HUES64 (cell line): ENCODE measurements around the gene DCUN1D3.
A peak's percentile ranks its signal among the peaks of the same experiment; 100 is the strongest.

ENCODE experiments used
- H3K27ac ChIP-seq: 2 replicates; pipeline ENCODE4 v1.7.0; 2013; ENCODE audit warnings: low read depth, low read length, inconsistent platforms
- H3K27me3 ChIP-seq: 2 replicates; pipeline ENCODE4 v1.6.1; 2013; ENCODE audit warnings: mild to moderate bottlenecking, low read length; ENCODE audit not compliant: insufficient read depth
- H3K36me3 ChIP-seq: 2 replicates; pipeline ENCODE4 v1.6.1; 2013; ENCODE audit warnings: mild to moderate bottlenecking, low read length; ENCODE audit not compliant: insufficient read depth
- H3K4me1 ChIP-seq: 2 replicates; pipeline ENCODE4 v1.6.1; 2013; ENCODE audit warnings: mild to moderate bottlenecking, low read length, moderate library complexity; ENCODE audit not compliant: insufficient read depth
- H3K4me3 ChIP-seq: 2 replicates; pipeline ENCODE4 v1.5.1; 2013; ENCODE audit warnings: mild to moderate bottlenecking, low read length, moderate library complexity
- H3K9ac ChIP-seq: 2 replicates; pipeline ENCODE4 v1.6.1; 2013; ENCODE audit warnings: mild to moderate bottlenecking, low read depth, low read length
- H3K9me3 ChIP-seq: 2 replicates; pipeline ENCODE4 v1.6.1; 2013; ENCODE audit warnings: low read depth, low read length; ENCODE audit not compliant: insufficient read depth
- WGBS: fragments of 150-250, 120-280 bp; methylation state at CpG from one replicate; pipeline ENCODE4 v1.1.7; 2013; ENCODE audit warnings: missing lambda C conversion rate; 5-methylcytosine and 5-hydroxymethylcytosine counted together

Gene DCUN1D3

GRCh38 chr16:20846551-20846950, 53.6 kb downstream of the DCUN1D3 start:
- no peak overlapping the region for H3K27ac ChIP-seq
- H3K4me3 ChIP-seq, result no peak overlapping the region
- no peaks in the 10 kb centered on the region for H3K9me3 ChIP-seq

DNA sequence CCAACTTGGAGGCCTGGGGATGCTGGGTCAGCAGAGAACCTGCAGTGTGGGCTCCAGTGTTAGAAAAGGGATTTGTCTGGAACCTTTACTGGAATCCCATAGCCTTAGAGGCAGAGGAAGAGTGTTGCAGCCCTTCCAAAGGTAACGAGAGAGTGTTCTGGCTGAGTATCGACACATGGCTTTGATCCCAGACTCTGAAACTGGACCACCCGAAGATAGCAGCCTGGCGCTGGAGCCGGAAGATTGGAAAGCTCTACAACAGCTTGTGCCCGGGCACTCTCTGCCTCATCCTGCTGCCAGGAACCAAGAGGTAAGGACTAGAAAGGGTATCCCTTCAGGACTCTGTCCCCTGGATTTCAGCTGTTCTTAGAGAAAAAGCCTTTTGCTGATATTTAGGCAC, 54.1 kb downstream of the DCUN1D3 start:
- WGBS, result 96% methylated on average over 6 of the region's 6 CpGs
- Histone ChIP-seq H3K27me3 (no peaks in the 10 kb centered on the region), H3K4me3 (no peak overlapping the region)

More at GRCh38 chr16:20846551-20846950, 53.6 kb downstream of the DCUN1D3 start:
- H3K4me1 ChIP-seq, result 0 out of 2 replicates have a peak, but pooled peaks cover 4% of the 10 kb centered on the region
- H3K27me3 ChIP-seq, result no peaks in the 10 kb centered on the region
- peaks cover 17% of the 10 kb centered on the region for H3K36me3 ChIP-seq
- no peak overlapping the region for H3K9ac ChIP-seq

GRCh38 chr16:20844588-20844987, 55.6 kb downstream of the DCUN1D3 start:
- H3K9me3 ChIP-seq, result no peaks in the 10 kb centered on the region
- H3K9ac ChIP-seq, result no peak overlapping the region
- peaks cover 31% of the 10 kb centered on the region for H3K36me3 ChIP-seq
- H3K27ac ChIP-seq, result no peak overlapping the region
- H3K27me3 ChIP-seq, result no peaks in the 10 kb centered on the region
- 88% methylated on average over 3 of the region's 3 CpGs for WGBS
- H3K4me3 ChIP-seq, result no peak overlapping the region
- 0 out of 2 replicates have a peak, but pooled peaks cover 4% of the 10 kb centered on the region for H3K4me1 ChIP-seq

More for the DNA sequence above, 54.1 kb downstream of the DCUN1D3 start:
- H3K27ac ChIP-seq, result no peak overlapping the region
- 0 out of 2 replicates have a peak, but pooled peaks cover 4% of the 10 kb centered on the region for H3K4me1 ChIP-seq
- H3K9ac ChIP-seq, result no peak overlapping the region
- no peaks in the 10 kb centered on the region for H3K9me3 ChIP-seq
- peaks cover 20% of the 10 kb centered on the region for H3K36me3 ChIP-seq

GRCh38 chr16:20844054-20844453, 56.1 kb downstream of the DCUN1D3 start:
- H3K27ac ChIP-seq, result 0 out of 2 replicates have a peak overlapping the region, but pooled peaks have one; percentile 6
- H3K9ac ChIP-seq, result no peak overlapping the region
- H3K4me1 ChIP-seq, result 0 out of 2 replicates have a peak, but pooled peaks cover 4% of the 10 kb centered on the region
- H3K36me3 ChIP-seq, result peaks cover 31% of the 10 kb centered on the region
- no peak overlapping the region for H3K4me3 ChIP-seq
- no peaks in the 10 kb centered on the region for H3K9me3 ChIP-seq
- no peaks in the 10 kb centered on the region for H3K27me3 ChIP-seq
- WGBS, result 83% methylated on average over 2 of the region's 2 CpGs

GRCh38 chr16:20839504-20839903, 60.7 kb downstream of the DCUN1D3 start:
- Histone ChIP-seq H3K27ac (no peak overlapping the region), H3K9me3 (peaks cover 9% of the 10 kb centered on the region), H3K27me3 (no peaks in the 10 kb centered on the region), H3K36me3 (peaks cover 37% of the 10 kb centered on the region), H3K9ac (no peak overlapping the region), H3K4me3 (no peak overlapping the region), H3K4me1 (0 out of 2 replicates have a peak, but pooled peaks cover 4% of the 10 kb centered on the region)
- WGBS, result 100% methylated on average over 1 of the region's 2 CpGs

DNA sequence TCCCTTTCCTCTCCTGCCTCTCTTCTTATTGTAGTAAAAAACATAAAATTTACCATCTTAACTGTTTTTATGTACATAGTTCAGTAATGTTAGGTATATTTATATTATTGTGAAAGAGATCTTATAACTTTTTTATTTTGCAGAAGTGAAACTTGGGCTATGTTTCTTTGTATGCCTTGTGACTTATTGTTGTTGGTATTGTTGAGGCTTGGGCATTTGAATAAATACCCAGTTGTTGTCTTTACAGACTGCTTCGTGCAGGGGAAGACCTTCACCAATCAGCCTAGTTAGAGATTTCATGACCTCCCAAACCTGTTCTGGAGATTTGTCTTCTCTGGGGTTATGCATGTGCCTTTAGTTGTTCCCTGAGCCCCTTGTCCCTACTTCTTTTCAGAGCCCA, 61.9 kb downstream of the DCUN1D3 start:
- Histone ChIP-seq H3K9me3 (peaks cover 9% of the 10 kb centered on the region), H3K27me3 (no peaks in the 10 kb centered on the region), H3K9ac (no peak overlapping the region), H3K4me3 (no peak overlapping the region), H3K27ac (no peak overlapping the region), H3K4me1 (no peaks in the 10 kb centered on the region), H3K36me3 (peaks cover 35% of the 10 kb centered on the region)
- WGBS, result 94% methylated on average over 1 of the region's 1 CpG

GRCh38 chr16:20833086-20833485, 67.1 kb downstream of the DCUN1D3 start:
- WGBS, result 100% methylated on average over 1 of the region's 2 CpGs

GRCh38 chr16:20830372-20830771, 69.8 kb downstream of the DCUN1D3 start:
- 100% methylated on average over 1 of the region's 1 CpG for WGBS
- no peaks in the 10 kb centered on the region for H3K4me1 ChIP-seq
- no peaks in the 10 kb centered on the region for H3K9me3 ChIP-seq
- H3K9ac ChIP-seq, result no peak overlapping the region
- H3K36me3 ChIP-seq, result peaks cover 45% of the 10 kb centered on the region
- no peak overlapping the region for H3K4me3 ChIP-seq
- H3K27me3 ChIP-seq, result no peaks in the 10 kb centered on the region
- no peak overlapping the region for H3K27ac ChIP-seq

More at GRCh38 chr16:20833086-20833485, 67.1 kb downstream of the DCUN1D3 start:
- Histone ChIP-seq H3K36me3 (peaks cover 33% of the 10 kb centered on the region), H3K27me3 (no peaks in the 10 kb centered on the region), H3K27ac (no peak overlapping the region), H3K4me1 (no peaks in the 10 kb centered on the region), H3K9ac (no peak overlapping the region), H3K4me3 (no peak overlapping the region), H3K9me3 (peaks cover 9% of the 10 kb centered on the region)

GRCh38 chr16:20829536-20829935, 70.6 kb downstream of the DCUN1D3 start:
- Histone ChIP-seq H3K9ac (no peak overlapping the region), H3K4me1 (no peaks in the 10 kb centered on the region), H3K27ac (no peak overlapping the region), H3K4me3 (no peak overlapping the region), H3K36me3 (peaks cover 50% of the 10 kb centered on the region), H3K9me3 (no peaks in the 10 kb centered on the region), H3K27me3 (no peaks in the 10 kb centered on the region)
- 100% methylated on average over 1 of the region's 1 CpG for WGBS

- no peak overlapping the region for H3K27ac ChIP-seq
- peaks cover 63% of the 10 kb centered on the region for H3K36me3 ChIP-seq
- H3K9me3 ChIP-seq, result no peaks in the 10 kb centered on the region
- H3K4me1 ChIP-seq, result no peaks in the 10 kb centered on the region
- H3K9ac ChIP-seq, result no peak overlapping the region
- no peaks in the 10 kb centered on the region for H3K27me3 ChIP-seq
- H3K4me3 ChIP-seq, result no peak overlapping the region
- whole genome bisulfite sequencing, result 95% methylated on average over 3 of the region's 3 CpGs
These were observed 74.1 kb downstream of the DCUN1D3 start for GRCh38 chr16:20826039-20826566.

- no peaks in the 10 kb centered on the region for H3K27me3 ChIP-seq
- H3K9me3 ChIP-seq, result no peaks in the 10 kb centered on the region
- 97% methylated on average over 2 of the region's 3 CpGs for WGBS
- no peak overlapping the region for H3K27ac ChIP-seq
- no peak overlapping the region for H3K4me3 ChIP-seq
- peaks cover 59% of the 10 kb centered on the region for H3K36me3 ChIP-seq
- no peaks in the 10 kb centered on the region for H3K4me1 ChIP-seq
- no peak overlapping the region for H3K9ac ChIP-seq
These were observed 77.4 kb downstream of the DCUN1D3 start for GRCh38 chr16:20822521-20823325.
